ENCODE results near the gene C1QL2. TPM values are rescaled to one million over a fixed set of nuclear protein-coding genes. Genes with fewer than 3 reads are reported as not detected.

Gene C1QL2
- total and polyA plus RNA-seq, 8 donors: not detected

DNA sequence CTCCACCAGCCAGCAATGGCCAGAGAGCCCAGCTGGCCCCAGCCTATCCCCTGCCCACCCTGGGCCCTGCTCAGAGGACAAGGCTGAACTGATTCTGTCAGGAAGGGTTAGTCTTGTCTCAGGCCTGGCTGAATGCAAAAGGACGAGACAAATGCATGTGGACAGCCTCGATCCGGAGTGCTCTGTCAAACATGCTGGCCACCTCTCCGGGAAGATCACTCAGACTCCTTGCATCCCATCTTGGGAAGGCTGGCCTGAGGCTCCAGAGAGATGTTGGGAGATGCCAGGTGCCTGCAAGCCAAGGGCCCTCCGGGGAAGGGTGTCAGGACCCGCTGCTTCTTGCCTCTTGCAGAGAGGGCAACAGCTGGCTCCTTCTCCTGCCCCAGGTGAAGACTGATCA lies 20.2 kb upstream of the C1QL2 start:
- Histone ChIP-seq H3K27ac (no peak overlapping the region), H3K9me3 (no peaks in the 10 kb centered on the region), H3K4me1 (no peaks in the 10 kb centered on the region), H3K4me3 (no peak overlapping the region), H3K36me3 (no peaks in the 10 kb centered on the region), H3K27me3 (no peaks in the 10 kb centered on the region)
- intact Hi-C loops (cut with DNase I; ENCODE audit: low total_unique reads): no loop called here
- 40 to 89% (median 89%) methylated on average over 1 to 6 of the region's 6 CpGs for WGBS, 5 donors
- no peak for DNase-seq
- TF ChIP-seq POLR2A (IDR thresholded peaks at IDR 0.05): no peak
- no peak for TF ChIP-seq POLR2AphosphoS5 (IDR thresholded peaks at IDR 0.05)
- no peak for TF ChIP-seq EP300 (IDR thresholded peaks at IDR 0.05)
- TF ChIP-seq, protein P1, sequence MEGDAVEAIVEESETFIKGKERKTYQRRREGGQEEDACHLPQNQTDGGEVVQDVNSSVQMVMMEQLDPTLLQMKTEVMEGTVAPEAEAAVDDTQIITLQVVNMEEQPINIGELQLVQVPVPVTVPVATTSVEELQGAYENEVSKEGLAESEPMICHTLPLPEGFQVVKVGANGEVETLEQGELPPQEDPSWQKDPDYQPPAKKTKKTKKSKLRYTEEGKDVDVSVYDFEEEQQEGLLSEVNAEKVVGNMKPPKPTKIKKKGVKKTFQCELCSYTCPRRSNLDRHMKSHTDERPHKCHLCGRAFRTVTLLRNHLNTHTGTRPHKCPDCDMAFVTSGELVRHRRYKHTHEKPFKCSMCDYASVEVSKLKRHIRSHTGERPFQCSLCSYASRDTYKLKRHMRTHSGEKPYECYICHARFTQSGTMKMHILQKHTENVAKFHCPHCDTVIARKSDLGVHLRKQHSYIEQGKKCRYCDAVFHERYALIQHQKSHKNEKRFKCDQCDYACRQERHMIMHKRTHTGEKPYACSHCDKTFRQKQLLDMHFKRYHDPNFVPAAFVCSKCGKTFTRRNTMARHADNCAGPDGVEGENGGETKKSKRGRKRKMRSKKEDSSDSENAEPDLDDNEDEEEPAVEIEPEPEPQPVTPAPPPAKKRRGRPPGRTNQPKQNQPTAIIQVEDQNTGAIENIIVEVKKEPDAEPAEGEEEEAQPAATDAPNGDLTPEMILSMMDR (IDR thresholded peaks at IDR 0.05): no peak

DNA sequence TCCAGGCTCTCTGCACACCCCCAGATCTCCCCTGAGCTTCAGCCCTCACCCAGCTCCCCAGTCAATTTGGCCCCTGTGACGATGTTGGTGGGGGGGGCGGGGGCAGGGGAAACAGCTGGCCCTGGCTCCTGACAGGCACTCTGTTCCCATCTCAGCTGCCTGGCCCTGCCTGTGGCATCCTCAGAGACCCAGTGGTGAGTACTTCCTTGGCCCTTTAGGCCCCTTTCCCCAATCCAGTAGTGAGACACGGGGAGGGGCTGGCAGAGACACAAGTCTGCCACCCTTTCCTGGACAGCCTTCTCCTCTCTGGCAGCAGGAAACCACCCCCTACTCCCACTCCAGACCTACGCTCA lies 19.3 kb upstream of the C1QL2 start:
- H3K9me3 ChIP-seq: no peaks in the 10 kb centered on the region
- H3K27ac ChIP-seq: no peak overlapping the region
- DNase-seq: no peak
- H3K4me3 ChIP-seq: no peak overlapping the region
- TF ChIP-seq POLR2A (IDR thresholded peaks at IDR 0.05) (no peak), POLR2AphosphoS5 (IDR thresholded peaks at IDR 0.05) (no peak), EP300 (IDR thresholded peaks at IDR 0.05) (no peak)
- TF ChIP-seq, protein P1 (IDR thresholded peaks at IDR 0.05): no peak
- intact Hi-C loops (cut with DNase I; ENCODE audit: low total_unique reads): no loop called here
- 53 to 86% (median 63%) methylated on average over 2 to 4 of the region's 4 CpGs for WGBS, 5 donors
- H3K27me3 ChIP-seq: no peaks in the 10 kb centered on the region
- H3K36me3 ChIP-seq: no peaks in the 10 kb centered on the region
- H3K4me1 ChIP-seq: no peaks in the 10 kb centered on the region

DNA sequence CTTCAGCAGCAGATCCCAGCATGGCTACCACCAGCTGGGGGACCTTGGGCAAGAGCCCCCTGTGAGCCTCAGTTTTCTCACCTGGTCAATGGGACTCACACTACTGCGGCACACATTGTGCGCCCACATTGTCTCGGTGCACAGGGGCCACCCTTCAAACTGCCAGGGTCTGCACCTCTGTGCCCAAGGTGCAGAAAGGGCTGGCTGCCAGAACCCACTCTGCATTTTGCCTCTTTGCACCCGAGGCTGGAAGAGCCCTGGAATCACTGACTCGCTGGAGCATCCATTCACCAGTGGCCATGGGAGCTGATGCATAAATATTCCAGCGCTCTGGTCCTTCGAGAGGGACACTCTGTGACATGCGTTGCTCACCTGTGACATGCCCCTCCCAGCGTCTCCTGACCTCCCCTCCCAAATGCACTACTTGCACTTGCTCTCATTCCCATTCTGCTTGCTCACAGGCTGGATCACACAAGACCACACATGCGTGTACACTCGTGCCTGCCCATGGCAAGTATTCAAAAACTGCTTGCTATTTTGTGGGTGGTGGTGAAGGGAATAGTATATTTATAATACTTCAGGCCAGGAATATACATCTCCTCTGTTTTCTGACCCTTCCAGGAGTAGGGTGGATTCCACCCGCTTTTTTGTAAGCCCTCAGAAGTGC lies 18.8 kb upstream of the C1QL2 start:
- no peaks in the 10 kb centered on the region for H3K9me3 ChIP-seq
- WGBS, 5 donors: 83 to 89% (median 86%) methylated on average over 12 of the region's 12 CpGs
- H3K27me3 ChIP-seq: no peaks in the 10 kb centered on the region
- no peak overlapping the region for H3K27ac ChIP-seq
- intact Hi-C loops (cut with DNase I; ENCODE audit: low total_unique reads): no loop called here
- TF ChIP-seq POLR2A (IDR thresholded peaks at IDR 0.05): no peak
- H3K36me3 ChIP-seq: no peaks in the 10 kb centered on the region
- DNase-seq: no peak
- no peak overlapping the region for H3K4me3 ChIP-seq
- no peaks in the 10 kb centered on the region for H3K4me1 ChIP-seq

DNA sequence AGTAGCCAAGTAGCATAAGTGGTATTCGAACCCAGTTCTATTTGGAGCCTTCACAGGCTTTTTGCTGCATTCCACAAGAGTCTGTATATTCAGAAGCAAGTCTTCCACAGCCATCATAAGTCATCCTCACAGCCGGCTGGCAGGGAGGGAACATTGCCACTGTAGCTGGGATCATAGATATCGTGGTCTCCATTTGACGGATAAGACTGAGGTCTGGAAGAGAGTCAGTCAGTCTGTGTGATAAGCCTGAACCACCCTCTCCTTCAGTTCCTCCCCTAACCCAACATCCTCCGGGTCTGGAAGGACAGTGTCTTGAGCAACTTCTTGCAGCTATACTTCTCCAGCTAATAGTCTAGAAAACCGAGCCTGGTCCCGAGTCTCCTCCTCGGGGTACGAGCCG lies 17.0 kb upstream of the C1QL2 start:
- H3K27me3 ChIP-seq: peaks cover 0 to 3% (median 0%) of the 10 kb centered on the region in 3 donors
- intact Hi-C loops (cut with DNase I; ENCODE audit: low total_unique reads): no loop called here
- no peaks in the 10 kb centered on the region for H3K36me3 ChIP-seq
- DNase-seq: no peak
- no peaks in the 10 kb centered on the region for H3K9me3 ChIP-seq
- WGBS, 5 donors: 70 to 85% (median 80%) methylated on average over 10 of the region's 10 CpGs
- TF ChIP-seq EP300 (IDR thresholded peaks at IDR 0.05) (no peak), POLR2A (IDR thresholded peaks at IDR 0.05) (no peak), POLR2AphosphoS5 (IDR thresholded peaks at IDR 0.05) (no peak)
- TF ChIP-seq, protein P1 (IDR thresholded peaks at IDR 0.05): no peak
- no peak overlapping the region for H3K27ac ChIP-seq
- H3K4me3 ChIP-seq: no peak overlapping the region
- H3K4me1 ChIP-seq: no peaks in the 10 kb centered on the region

DNA sequence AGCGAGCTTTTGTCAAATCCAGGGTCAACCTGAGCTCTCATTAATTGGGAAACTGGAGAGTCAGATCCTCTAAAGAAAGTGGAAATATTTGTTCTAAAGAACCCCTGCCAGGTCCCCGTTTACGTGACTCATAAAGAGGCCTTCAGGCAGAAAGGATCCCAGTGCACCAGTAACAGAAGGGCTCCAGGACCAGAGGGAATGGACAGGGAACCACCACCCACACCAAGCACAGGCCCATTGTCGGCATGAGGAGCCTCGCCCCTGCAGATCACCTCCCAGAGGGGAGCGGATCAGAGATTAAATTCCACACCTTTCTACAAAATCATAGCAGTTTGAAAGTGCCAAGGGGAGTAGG lies 16.4 kb upstream of the C1QL2 start:
- H3K4me3 ChIP-seq: no peak overlapping the region
- H3K4me1 ChIP-seq: no peaks in the 10 kb centered on the region
- peaks cover 0 to 9% (median 0%) of the 10 kb centered on the region in 3 donors for H3K27me3 ChIP-seq
- no peaks in the 10 kb centered on the region for H3K36me3 ChIP-seq
- no peak overlapping the region for H3K27ac ChIP-seq
- TF ChIP-seq, protein P1 (IDR thresholded peaks at IDR 0.05): no peak
- TF ChIP-seq EP300 (IDR thresholded peaks at IDR 0.05): no peak
- TF ChIP-seq POLR2A (IDR thresholded peaks at IDR 0.05): no peak
- TF ChIP-seq POLR2AphosphoS5 (IDR thresholded peaks at IDR 0.05): no peak
- DNase-seq: no peak
- WGBS, 5 donors: 73 to 86% (median 76%) methylated on average over 6 of the region's 6 CpGs
- H3K9me3 ChIP-seq: no peaks in the 10 kb centered on the region
- intact Hi-C loops (cut with DNase I; ENCODE audit: low total_unique reads): no loop called here
